ENCODE data around the gene SLC23A3.

The SLC23A3 gene

GRCh38 chr2:219169930-219170654, at the start of gene SLC23A3:
Gene SLC23A3, minus strand, starts transcription at chr2:219170029. Its CDS starts 45 bp downstream, at chr2:219169984.
- DNase-seq: no peak

- DNase-seq: peak; percentile 77
These were observed 49.2 kb upstream of the SLC23A3 start, which contains the start of gene ABCB6 for GRCh38 chr2:219218732-219219701. Gene ABCB6, minus strand, starts transcription at chr2:219218958. Its CDS starts 285 bp downstream, at chr2:219218673.

- peak; percentile 41 for DNase-seq
These were observed 48.4 kb upstream of the SLC23A3 start for GRCh38 chr2:219218217-219218731.

GRCh38 chr2:219216535-219216915, 46.7 kb upstream of the SLC23A3 start:
- no peak for DNase-seq

GRCh38 chr2:219215871-219216534, 46.2 kb upstream of the SLC23A3 start:
- no peak for DNase-seq

- DNase-seq: no peak
These were observed 45.0 kb upstream of the SLC23A3 start for GRCh38 chr2:219214786-219215185.

- DNase-seq: no peak
These were observed 44.3 kb upstream of the SLC23A3 start for GRCh38 chr2:219214141-219214540.

- no peak for DNase-seq
These were observed 43.8 kb upstream of the SLC23A3 start for GRCh38 chr2:219213486-219214071.

- no peak for DNase-seq
These were observed 43.2 kb upstream of the SLC23A3 start for GRCh38 chr2:219213026-219213415.

- DNase-seq: no peak
These were observed 41.1 kb upstream of the SLC23A3 start for GRCh38 chr2:219210886-219211362.

- no peak for DNase-seq
These were observed 40.5 kb upstream of the SLC23A3 start for GRCh38 chr2:219210196-219210885.

GRCh38 chr2:219209236-219210195, 39.7 kb upstream of the SLC23A3 start:
- no peak for DNase-seq

GRCh38 chr2:219207884-219208740, 38.3 kb upstream of the SLC23A3 start:
- DNase-seq: no peak

GRCh38 chr2:219207134-219207883, 37.5 kb upstream of the SLC23A3 start:
- DNase-seq: no peak

GRCh38 chr2:219206328-219207133, 36.7 kb upstream of the SLC23A3 start, which contains the start of gene ZFAND2B:
Gene ZFAND2B, plus strand, starts transcription at chr2:219206782. Its CDS starts 206 bp downstream, at chr2:219206988.
- DNase-seq: peak; percentile 83

GRCh38 chr2:219205981-219206327, 36.1 kb upstream of the SLC23A3 start:
- DNase-seq: no peak

GRCh38 chr2:219205165-219205538, 35.3 kb upstream of the SLC23A3 start:
- DNase-seq: no peak

All from SHP77 treated with DMSO at 0.1 percent for 48 hours (cell line).